IPS DF 4.7 (cell line): ENCODE results near the gene OR2T34.
"Not testable (repeated sequence)": the region's sequence is repeated elsewhere in the genome, so short reads cannot be mapped to it uniquely, and the experiment has no call there.

Experiments
- DNase-seq: peaks from one replicate; pipeline ENCODE4 v3.0.0-alpha.2; 2013; ENCODE audit warnings: low spot score; ENCODE audit errors: extremely low read depth

Gene OR2T34

DNA sequence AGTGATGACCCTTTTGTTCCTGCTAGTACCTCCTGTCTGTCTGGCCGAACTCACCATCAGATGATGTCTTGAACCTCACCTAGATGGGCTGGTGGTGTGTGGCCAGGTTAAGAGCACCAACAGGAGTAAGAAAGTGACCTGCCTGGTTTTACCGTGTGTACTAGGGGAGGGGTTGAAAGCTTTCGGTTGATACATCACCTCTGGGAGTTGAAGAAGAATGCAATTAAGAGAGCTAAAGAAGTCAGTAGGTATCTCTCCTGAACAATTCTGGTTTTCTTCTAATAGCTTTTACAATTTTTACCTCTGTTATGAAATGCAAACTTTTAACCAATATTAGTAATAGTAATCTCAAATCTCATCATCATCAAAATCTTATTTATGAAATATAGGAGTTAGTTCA is 11.9 kb downstream of the OR2T34 start, which contains the start of gene OR2T29:
Gene OR2T29 (minus strand): TSS at position 101 of the 400 bp plus-strand sequence. CDS start 3,281 bp downstream, outside the sequence.
- DNase-seq = not testable (repeated sequence)

DNA sequence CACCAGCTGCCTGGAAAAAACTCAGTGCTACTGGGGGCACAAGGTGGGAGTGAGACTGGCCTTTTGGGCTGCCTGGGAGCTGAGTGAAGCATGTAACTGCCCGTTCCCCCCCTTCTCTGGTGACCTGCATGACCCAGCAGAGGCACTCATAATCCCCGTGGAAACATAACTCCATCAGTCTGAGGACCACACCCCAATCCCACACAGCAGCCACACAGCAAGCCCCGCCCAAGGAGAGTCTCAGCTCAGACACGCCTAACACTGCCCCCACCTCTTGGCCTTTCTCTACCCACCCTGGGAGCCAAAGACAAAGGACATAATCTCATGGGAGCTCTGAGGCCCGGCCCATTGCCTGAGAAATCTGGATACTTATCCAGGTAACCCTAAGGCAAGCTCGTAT is 23.5 kb downstream of the OR2T34 start:
- not testable (repeated sequence) for DNase-seq

DNA sequence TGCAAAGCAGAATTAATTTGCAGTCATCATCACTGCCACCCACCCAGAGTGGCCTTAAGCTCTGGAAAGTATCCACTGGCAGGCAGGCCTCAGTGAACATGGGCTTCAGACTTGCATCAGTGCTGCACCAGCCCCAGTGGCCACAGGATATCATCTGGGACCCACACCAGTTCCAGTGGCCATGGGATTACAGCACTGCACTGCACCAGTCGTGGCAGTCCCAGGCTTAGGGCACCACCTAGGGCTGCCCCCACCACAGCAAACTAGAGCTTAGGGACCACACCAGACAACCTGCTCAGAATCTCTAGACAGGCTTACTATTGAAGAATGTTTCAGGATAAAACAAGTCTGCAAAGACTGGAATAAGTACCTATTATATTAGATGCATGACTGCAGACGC is 27.2 kb downstream of the OR2T34 start:
- DNase-seq = not testable (repeated sequence)

DNA sequence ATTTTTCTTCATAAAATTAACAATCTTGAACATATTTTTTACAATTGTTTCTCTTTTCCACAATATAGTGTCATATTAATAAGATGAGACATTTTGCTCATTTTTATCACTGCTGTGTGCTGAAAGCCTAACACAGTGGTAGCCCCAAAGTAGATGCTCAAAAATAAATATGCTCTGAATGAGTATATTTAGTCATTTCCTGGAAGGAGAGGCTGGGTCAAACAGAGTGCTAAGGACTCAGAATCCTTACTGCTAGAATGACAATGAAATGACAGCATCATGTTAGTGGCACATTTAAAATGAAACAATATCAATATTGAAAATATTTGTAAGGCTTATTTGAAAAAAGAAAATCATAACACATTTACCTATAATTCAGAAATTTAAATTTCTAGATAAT is 37.1 kb downstream of the OR2T34 start:
- not testable (repeated sequence) for DNase-seq
